Glutamatergic neuron (in vitro differentiated cells): ENCODE measurements around the gene PTOV1. TPM values are rescaled to one million over a fixed set of nuclear protein-coding genes. Genes with fewer than 3 reads are reported as not detected.
"Not testable (repeated sequence)": the region's sequence is repeated elsewhere in the genome, so short reads cannot be mapped to it uniquely, and the experiment has no call there.

Experiments
- DNase-seq: peaks from one replicate; pipeline ENCODE4 v3.0.0; 2022
- H3K27ac Mint-ChIP-seq: one replicate; pipeline ENCODE4 v1.8.0; 2020; ENCODE audit warnings: mild to moderate bottlenecking, mixed read lengths, inconsistent platforms; ENCODE audit not compliant: unreplicated experiment
- H3K27me3 Mint-ChIP-seq: one replicate; pipeline ENCODE4 v1.8.0; 2020; ENCODE audit warnings: mild to moderate bottlenecking, moderate library complexity, mixed read lengths, inconsistent platforms; ENCODE audit not compliant: unreplicated experiment
- H3K36me3 Mint-ChIP-seq: one replicate; pipeline ENCODE4 v1.8.0; 2020; ENCODE audit warnings: mild to moderate bottlenecking, mixed read lengths, inconsistent platforms; ENCODE audit not compliant: unreplicated experiment
- H3K4me1 Mint-ChIP-seq: one replicate; pipeline ENCODE4 v1.8.0; 2020; ENCODE audit warnings: mild to moderate bottlenecking, low read depth, mixed read lengths, inconsistent platforms; ENCODE audit not compliant: unreplicated experiment
- H3K4me3 Mint-ChIP-seq: one replicate; pipeline ENCODE4 v1.8.0; 2020; ENCODE audit warnings: mild to moderate bottlenecking, mixed read lengths, inconsistent platforms; ENCODE audit not compliant: unreplicated experiment
- H3K9me3 Mint-ChIP-seq: one replicate; pipeline ENCODE4 v1.8.0; 2020; ENCODE audit warnings: mild to moderate bottlenecking, moderate library complexity, mixed read lengths, inconsistent platforms; ENCODE audit not compliant: unreplicated experiment
- total RNA-seq: library from RNA; stranded (reverse); fragmentation: NEBNext Ultra II Directional; extraction: Animal tissue kit (Norgen Biotek cat#: 25700); gene quantifications from one replicate; pipeline ENCODE4 v1.2.1, GENCODE V29; 2021; ENCODE audit not compliant: unreplicated experiment
- TF ChIP-seq, protein P1 (sequence below): fragments of 200-600 bp; sonication (generic); IDR thresholded peaks from one replicate; pipeline ENCODE4 v1.5.0; 2021; ENCODE audit not compliant: partially characterized antibody, unreplicated experiment

The PTOV1 gene
- total RNA-seq, 1 donor from 2014 or later: 342 TPM

DNA sequence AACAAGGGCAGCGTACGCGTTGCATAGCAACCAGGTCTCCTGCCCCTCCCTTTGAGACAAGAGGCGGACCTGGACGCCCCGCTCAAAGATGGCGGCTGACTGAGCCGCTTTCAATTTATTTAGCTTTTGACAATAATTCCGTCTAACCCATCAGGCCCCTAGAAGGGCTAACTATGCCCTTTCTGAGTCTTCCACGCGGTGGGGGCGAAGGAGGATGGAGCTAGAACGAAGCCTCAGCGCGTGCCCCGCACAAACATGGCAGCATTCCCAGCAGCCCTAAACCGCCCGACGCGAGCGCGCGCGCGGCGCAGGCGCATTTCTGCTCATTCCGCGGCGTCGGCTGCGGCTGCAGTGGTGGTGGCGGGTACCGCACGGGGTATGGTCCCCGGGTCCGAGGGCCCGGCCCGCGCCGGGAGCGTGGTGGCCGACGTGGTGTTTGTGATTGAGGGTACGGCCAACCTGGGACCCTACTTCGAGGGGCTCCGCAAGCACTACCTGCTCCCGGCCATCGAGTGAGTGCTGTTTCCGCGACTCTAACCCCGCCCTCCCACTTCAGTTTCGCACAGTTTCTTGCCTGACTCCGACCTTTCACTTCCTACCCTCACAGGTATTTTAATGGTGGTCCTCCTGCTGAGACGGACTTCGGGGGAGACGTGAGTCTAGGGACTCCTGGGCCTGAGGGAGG lies 32.9 kb upstream of the PTOV1 start, which contains the start of gene MED25:
Gene MED25, plus strand, starts transcription at position 326 of the 685 bp plus-strand sequence. Its CDS starts 53 bp downstream, at position 379.
- Mint-ChIP-seq H3K9me3 (peaks cover 2% of the 10 kb centered on the region), H3K4me3 (peak within 1 kb of the TSS; percentile 97), H3K27ac (peak within 1 kb of the TSS; percentile 97), H3K27me3 (peaks cover 6% of the 10 kb centered on the region), H3K4me1 (peaks cover 3% of the 10 kb centered on the region), H3K36me3 (no peaks in the 10 kb centered on the region)
- DNase-seq: peak; percentile 90
- TF ChIP-seq, protein P1, sequence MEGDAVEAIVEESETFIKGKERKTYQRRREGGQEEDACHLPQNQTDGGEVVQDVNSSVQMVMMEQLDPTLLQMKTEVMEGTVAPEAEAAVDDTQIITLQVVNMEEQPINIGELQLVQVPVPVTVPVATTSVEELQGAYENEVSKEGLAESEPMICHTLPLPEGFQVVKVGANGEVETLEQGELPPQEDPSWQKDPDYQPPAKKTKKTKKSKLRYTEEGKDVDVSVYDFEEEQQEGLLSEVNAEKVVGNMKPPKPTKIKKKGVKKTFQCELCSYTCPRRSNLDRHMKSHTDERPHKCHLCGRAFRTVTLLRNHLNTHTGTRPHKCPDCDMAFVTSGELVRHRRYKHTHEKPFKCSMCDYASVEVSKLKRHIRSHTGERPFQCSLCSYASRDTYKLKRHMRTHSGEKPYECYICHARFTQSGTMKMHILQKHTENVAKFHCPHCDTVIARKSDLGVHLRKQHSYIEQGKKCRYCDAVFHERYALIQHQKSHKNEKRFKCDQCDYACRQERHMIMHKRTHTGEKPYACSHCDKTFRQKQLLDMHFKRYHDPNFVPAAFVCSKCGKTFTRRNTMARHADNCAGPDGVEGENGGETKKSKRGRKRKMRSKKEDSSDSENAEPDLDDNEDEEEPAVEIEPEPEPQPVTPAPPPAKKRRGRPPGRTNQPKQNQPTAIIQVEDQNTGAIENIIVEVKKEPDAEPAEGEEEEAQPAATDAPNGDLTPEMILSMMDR: peak; percentile 30

DNA sequence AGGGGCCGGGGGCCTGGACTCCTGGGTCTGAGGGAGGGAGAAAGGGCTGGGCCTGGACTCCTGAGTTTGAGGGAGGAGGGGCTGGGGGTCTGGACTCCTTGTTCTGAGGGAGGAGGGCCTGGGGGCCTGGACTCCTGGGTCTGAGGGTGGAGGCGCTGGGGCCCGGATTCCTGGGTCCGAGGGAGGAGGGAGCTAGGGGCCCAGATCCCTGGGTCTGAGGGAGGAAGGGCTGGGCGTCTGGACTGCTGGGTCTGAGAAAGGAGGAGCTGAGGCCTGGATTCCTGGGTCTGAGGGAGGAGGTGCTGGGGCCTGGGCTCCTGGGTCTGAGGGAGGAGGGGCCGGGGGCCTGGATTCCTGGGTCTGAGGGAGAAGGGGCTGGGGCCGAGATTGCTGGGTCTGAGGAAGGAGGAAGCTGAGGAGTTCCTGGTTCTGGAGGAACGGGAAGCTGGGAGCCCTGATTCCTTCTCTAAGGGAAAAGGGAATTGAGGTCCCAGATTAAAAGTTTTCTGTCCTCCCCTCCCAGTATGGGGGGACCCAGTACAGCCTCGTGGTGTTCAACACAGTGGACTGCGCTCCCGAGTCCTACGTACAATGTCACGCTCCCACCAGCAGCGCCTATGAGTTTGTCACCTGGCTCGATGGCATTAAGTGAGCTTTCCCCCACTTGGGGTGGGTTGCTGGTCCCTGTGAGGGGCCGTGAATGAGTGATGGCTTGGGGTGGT lies 32.1 kb upstream of the PTOV1 start:
- no peak for DNase-seq
- Mint-ChIP-seq H3K4me1 (peaks cover 3% of the 10 kb centered on the region), H3K36me3 (no peaks in the 10 kb centered on the region), H3K27ac (peak overlapping the region; percentile 78), H3K27me3 (peaks cover 6% of the 10 kb centered on the region), H3K9me3 (no peaks in the 10 kb centered on the region), H3K4me3 (peak overlapping the region; percentile 97)
- TF ChIP-seq, protein P1: no peak

DNA sequence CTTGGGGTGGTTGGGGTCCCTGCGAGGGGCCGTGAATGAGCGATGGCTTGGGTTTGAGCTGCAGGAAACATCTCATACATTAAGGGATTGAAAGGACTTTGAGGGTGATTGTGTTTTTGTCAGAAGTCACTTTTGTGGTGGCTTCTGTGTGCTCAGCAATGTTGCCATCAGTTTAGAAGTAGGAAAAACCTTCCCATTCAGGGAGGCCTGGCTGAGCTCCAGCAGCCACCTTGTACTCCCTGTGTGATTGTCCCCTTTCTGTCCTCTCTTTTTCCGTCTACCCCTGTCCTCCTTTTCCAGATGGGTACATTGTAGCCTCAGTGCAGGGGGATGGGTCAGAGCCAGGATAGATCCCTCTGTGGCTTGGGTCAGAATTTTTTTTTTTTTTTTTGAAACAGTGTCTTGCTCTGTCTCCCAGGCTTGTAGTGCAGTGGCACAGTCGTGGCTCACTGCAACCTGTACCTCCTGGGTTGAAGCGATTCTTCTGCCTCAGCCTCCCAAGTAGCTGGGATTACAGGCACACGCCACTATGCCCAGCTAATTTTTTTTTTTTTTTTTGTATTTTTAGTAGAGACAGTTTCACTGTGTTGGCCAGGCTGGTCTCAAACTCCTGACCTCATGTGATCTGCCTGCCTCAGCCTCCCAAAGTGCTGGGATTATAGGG lies 31.4 kb upstream of the PTOV1 start:
- DNase-seq, H3K4me1 Mint-ChIP-seq, H3K9me3 Mint-ChIP-seq, H3K36me3 Mint-ChIP-seq, H3K27me3 Mint-ChIP-seq: not testable (repeated sequence)
- H3K4me3 Mint-ChIP-seq: peak overlapping the region; percentile 97
- peak overlapping the region; percentile 75 for H3K27ac Mint-ChIP-seq

DNA sequence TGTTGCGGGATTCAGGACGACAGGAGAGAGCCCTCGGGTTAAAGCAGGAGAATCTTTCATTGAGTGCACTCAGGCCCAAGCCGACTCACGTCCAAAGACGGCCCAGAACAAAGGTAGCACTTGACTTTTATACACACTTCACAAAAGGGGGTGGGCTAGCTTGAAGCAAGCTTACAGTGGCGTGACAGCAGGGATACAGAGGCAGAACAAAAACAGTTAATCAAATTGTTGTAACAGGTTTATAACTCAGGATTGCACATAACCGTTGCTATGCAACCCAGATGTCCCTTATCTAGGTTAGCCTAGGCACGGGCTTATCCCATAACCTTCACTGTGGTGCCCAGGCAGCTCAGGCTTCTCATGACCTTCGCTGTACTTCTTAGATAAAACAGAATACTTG lies 30.8 kb upstream of the PTOV1 start:
- H3K4me3 Mint-ChIP-seq: no peak overlapping the region
- peaks cover 3% of the 10 kb centered on the region for H3K4me1 Mint-ChIP-seq
- DNase-seq: no peak
- H3K9me3 Mint-ChIP-seq: no peaks in the 10 kb centered on the region
- TF ChIP-seq, protein P1: no peak
- H3K27me3 Mint-ChIP-seq: peaks cover 4% of the 10 kb centered on the region
- H3K27ac Mint-ChIP-seq: no peak overlapping the region
- no peaks in the 10 kb centered on the region for H3K36me3 Mint-ChIP-seq

DNA sequence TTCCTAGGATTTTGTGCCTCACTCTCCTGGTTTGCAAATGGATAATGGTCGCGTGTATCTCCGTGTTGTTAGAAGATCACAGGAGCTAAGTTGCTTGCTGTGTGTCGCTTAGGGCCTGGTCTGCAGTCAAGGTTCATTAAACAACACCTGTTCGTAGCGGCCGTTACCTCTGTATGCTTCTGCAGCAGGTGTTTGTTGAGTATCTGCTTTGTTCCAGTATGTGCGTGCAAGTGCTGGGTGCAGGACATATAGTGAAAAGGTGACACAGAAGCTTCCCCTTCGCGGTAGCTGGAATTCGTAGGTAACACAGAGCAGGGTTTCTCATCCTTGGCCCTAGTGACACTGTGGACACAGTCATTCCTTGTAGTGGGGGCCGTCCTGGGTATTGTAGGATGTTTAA lies 27.5 kb upstream of the PTOV1 start:
- Mint-ChIP-seq H3K36me3 (no peaks in the 10 kb centered on the region), H3K27me3 (peaks cover 5% of the 10 kb centered on the region), H3K4me3 (peak overlapping the region; percentile 21), H3K4me1 (peaks cover 5% of the 10 kb centered on the region), H3K9me3 (peaks cover 2% of the 10 kb centered on the region), H3K27ac (no peak overlapping the region)
- TF ChIP-seq, protein P1: no peak
- DNase-seq: no peak
